Sigmoid colon (tissue), 7 donors: Measurements from ENCODE around the gene OXCT1. TPM values are rescaled to one million over a fixed set of nuclear protein-coding genes. Genes with fewer than 3 reads are reported as not detected.

ENCODE experiments used
- DNase-seq: peaks from one replicate; pipeline ENCODE4 v3.0.0-alpha.2; 2019
- H3K27ac ChIP-seq, 4 donors: fragments of 200-600 bp; sonication (generic); one replicate each; pipeline ENCODE4 v1.5.1; 2016 to 2019; ENCODE audit warnings: mild to moderate bottlenecking in 1 of 4
- H3K27me3 ChIP-seq, 3 donors: fragments of 200-600 bp; sonication (generic); one replicate each; pipeline ENCODE4 v1.5.1; 2019; ENCODE audit warnings: mild to moderate bottlenecking in 1 of 3
- H3K36me3 ChIP-seq, 4 donors: fragments of 200-600 bp; sonication (generic); one replicate each; pipeline ENCODE4 v1.5.1; 2016 to 2019
- H3K4me1 ChIP-seq, 4 donors: fragments of 200-600 bp; sonication (generic); one replicate each; pipeline ENCODE4 v1.5.1; 2017 to 2019
- H3K4me3 ChIP-seq, 4 donors: fragments of 200-600 bp; sonication (generic); one replicate each; pipeline ENCODE4 v1.5.1; 2017 to 2019; ENCODE audit warnings: mild to moderate bottlenecking in 2 of 4, moderate library complexity in 1 of 4
- H3K9me3 ChIP-seq, 4 donors: fragments of 200-600 bp in 3 of 4; sonication (generic) in 3 of 4; one replicate each; pipeline versions ENCODE4 v1.5.1 to v1.6.1; 2013 to 2019
- EP300 ChIP-seq, 4 donors: sonication (generic); formaldehyde crosslinking; IDR thresholded peaks; one replicate each; pipeline ENCODE4 v1.6.1; 2017; ENCODE audit warnings: antibody characterized with exemption in 4 of 4
- POLR2A ChIP-seq, 2 donors: fragments of 450-650 bp; IDR thresholded peaks; one replicate each; pipeline ENCODE4 v1.6.1; 2016; ENCODE audit warnings: antibody characterized with exemption in 2 of 2, mild to moderate bottlenecking in 2 of 2, moderate library complexity in 2 of 2
- POLR2AphosphoS5 ChIP-seq, 4 donors: sonication (generic); formaldehyde crosslinking; IDR thresholded peaks; one replicate each; pipeline ENCODE4 v1.6.1; 2017; ENCODE audit warnings: antibody characterized with exemption in 4 of 4
- WGBS, 2 donors: extraction: QIAGEN DNeasy Blood & Tissue Kit; methylation state at CpG; one replicate each; pipeline ENCODE4 v1.1.7; 2013; 5-methylcytosine and 5-hydroxymethylcytosine counted together
- intact Hi-C: fragments of 100-400 bp; cut with DNase I; formaldehyde crosslinking; loops from one replicate; pipeline ENCODE4 v1.15.1; 2023
- polyA plus RNA-seq, 3 donors: library from polyadenylated mRNA; stranded (reverse); fragments of 200-250 nt; gene quantifications; one replicate each; pipeline ENCODE4 v1.2.3, GENCODE V29; 2013
- total RNA-seq, 4 donors: library from RNA; depleted of rRNA; stranded (reverse); fragments of >200 nt; gene quantifications; one replicate each; pipeline ENCODE4 v1.1.0, GENCODE V29; 2016
- TF ChIP-seq, protein P1 (sequence below), 4 experiments: fragments of 450-650 bp in 3 of 4; fragments of 200-600 bp in 1 of 4; IDR thresholded peaks; one replicate each; pipeline ENCODE4 v1.5.1; 2016 to 2019; ENCODE audit warnings: antibody characterized with exemption in 4 of 4, mild to moderate bottlenecking in 3 of 4, moderate library complexity in 2 of 4
- donor health status: healthy with polysubstance abuse.
- donor health status: Bipolar disorder and iron deficiency.
- donor health status: healthy.

OXCT1 gene
- total and polyA plus RNA-seq, 7 donors: 6.6 to 35.0 (median 26.1) TPM

DNA sequence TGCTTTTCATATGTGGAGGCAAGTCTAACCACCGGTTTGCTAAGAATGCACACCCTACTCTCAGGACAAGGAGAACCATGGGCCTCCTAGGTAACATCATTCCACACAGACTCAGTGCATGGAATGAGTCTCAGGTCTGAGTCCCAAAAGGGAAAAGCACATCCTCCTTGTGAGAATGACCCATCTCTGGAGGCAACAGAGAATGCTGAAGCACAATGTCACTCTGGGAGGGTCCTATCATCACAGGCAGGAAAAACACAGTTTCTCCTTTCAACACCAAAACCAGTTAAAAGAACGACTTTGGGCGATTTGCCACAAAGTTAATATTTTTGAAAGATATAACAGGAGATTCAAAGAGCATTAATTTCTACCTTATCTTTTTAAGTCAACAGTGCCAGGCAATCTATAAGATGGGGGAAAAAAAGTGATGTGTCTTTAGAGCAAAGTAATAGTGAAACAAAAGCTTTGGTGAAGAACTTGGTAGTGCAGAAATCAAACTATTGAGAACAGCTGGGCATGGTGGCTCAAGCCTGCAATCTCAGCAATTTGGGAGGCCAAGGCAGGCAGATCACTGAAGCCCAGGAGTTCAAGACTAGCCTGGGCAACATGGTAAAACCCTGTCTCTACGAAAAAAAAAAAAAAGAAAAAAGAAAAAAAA lies 97.3 kb downstream of the OXCT1 start:
- Histone ChIP-seq H3K36me3 (peaks cover 0 to 4% (median 0%) of the 10 kb centered on the region in 4 donors), H3K4me1 (peaks cover 0 to 13% (median 0%) of the 10 kb centered on the region in 4 donors), H3K27me3 (no peaks in the 10 kb centered on the region), H3K27ac (no peak overlapping the region), H3K9me3 (no peaks in the 10 kb centered on the region), H3K4me3 (no peak overlapping the region)
- WGBS, 2 donors: 86 to 93% methylated on average over 4 of the region's 4 CpGs
- TF ChIP-seq EP300 (IDR thresholded peaks at IDR 0.05) (no peak), POLR2AphosphoS5 (IDR thresholded peaks at IDR 0.05) (no peak), POLR2A (IDR thresholded peaks at IDR 0.05) (no peak)
- TF ChIP-seq, protein P1, sequence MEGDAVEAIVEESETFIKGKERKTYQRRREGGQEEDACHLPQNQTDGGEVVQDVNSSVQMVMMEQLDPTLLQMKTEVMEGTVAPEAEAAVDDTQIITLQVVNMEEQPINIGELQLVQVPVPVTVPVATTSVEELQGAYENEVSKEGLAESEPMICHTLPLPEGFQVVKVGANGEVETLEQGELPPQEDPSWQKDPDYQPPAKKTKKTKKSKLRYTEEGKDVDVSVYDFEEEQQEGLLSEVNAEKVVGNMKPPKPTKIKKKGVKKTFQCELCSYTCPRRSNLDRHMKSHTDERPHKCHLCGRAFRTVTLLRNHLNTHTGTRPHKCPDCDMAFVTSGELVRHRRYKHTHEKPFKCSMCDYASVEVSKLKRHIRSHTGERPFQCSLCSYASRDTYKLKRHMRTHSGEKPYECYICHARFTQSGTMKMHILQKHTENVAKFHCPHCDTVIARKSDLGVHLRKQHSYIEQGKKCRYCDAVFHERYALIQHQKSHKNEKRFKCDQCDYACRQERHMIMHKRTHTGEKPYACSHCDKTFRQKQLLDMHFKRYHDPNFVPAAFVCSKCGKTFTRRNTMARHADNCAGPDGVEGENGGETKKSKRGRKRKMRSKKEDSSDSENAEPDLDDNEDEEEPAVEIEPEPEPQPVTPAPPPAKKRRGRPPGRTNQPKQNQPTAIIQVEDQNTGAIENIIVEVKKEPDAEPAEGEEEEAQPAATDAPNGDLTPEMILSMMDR (IDR thresholded peaks at IDR 0.05): no peak
- intact Hi-C loops: no loop called here
- DNase-seq: no peak

DNA sequence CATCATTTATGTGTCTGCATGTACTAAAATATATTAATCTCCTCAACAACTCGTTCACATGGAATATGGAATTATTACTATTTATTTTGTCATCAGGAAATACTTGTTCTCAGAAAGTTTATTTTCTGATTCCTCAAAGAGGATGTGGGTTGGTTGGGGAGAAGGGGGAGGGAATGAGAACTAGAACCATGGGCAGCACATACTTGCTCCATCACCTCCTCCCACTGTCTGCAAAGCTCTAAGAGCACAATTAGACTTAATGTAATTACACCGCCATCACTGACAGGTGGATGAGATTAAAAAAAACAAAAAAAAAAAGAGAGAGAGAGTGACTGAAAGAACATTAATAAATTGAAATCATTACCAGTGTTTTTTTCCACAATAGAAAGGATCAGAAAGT lies 98.2 kb downstream of the OXCT1 start:
- intact Hi-C loops: no loop called here
- DNase-seq: no peak
- peaks cover 0 to 4% (median 0%) of the 10 kb centered on the region in 4 donors for H3K36me3 ChIP-seq
- TF ChIP-seq POLR2A (IDR thresholded peaks at IDR 0.05) (no peak), EP300 (IDR thresholded peaks at IDR 0.05) (no peak), POLR2AphosphoS5 (IDR thresholded peaks at IDR 0.05) (no peak)
- TF ChIP-seq, protein P1 (IDR thresholded peaks at IDR 0.05): no peak
- H3K4me1 ChIP-seq: peaks cover 0 to 7% (median 0%) of the 10 kb centered on the region in 4 donors
- H3K9me3 ChIP-seq: no peaks in the 10 kb centered on the region
- no peak overlapping the region for H3K27ac ChIP-seq
- 79 to 86% methylated on average over 2 of the region's 2 CpGs for WGBS, 2 donors
- no peaks in the 10 kb centered on the region for H3K27me3 ChIP-seq
- H3K4me3 ChIP-seq: no peak overlapping the region

DNA sequence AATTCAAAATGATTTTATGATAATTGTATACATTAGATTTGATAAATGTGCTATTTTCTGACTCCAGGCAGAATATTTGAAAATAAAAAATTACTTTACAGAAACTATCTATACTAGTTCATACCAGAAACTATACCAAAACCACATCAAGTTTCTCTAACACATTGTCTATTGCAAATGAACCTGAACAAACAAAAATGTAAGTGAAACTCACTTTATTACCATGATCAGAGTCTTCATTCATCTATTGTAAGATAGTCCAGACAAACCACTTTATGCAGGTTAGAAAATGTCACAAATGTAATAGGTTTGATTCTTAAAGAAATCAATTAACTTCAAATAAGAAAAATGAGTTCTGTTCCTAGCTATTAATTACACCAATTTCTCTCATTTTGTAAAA lies 99.4 kb downstream of the OXCT1 start:
- TF ChIP-seq, protein P1 (IDR thresholded peaks at IDR 0.05): no peak
- no peak for TF ChIP-seq EP300 (IDR thresholded peaks at IDR 0.05)
- no peak for TF ChIP-seq POLR2AphosphoS5 (IDR thresholded peaks at IDR 0.05)
- no peak for TF ChIP-seq POLR2A (IDR thresholded peaks at IDR 0.05)
- DNase-seq: no peak
- no peak overlapping the region for H3K27ac ChIP-seq
- no peaks in the 10 kb centered on the region for H3K27me3 ChIP-seq
- no peaks in the 10 kb centered on the region for H3K9me3 ChIP-seq
- H3K4me1 ChIP-seq: peaks cover 0 to under 1% (median 0%) of the 10 kb centered on the region in 4 donors
- no peak overlapping the region for H3K4me3 ChIP-seq
- H3K36me3 ChIP-seq: peaks cover 0 to 4% (median 0%) of the 10 kb centered on the region in 4 donors
- intact Hi-C loops: no loop called here

DNA sequence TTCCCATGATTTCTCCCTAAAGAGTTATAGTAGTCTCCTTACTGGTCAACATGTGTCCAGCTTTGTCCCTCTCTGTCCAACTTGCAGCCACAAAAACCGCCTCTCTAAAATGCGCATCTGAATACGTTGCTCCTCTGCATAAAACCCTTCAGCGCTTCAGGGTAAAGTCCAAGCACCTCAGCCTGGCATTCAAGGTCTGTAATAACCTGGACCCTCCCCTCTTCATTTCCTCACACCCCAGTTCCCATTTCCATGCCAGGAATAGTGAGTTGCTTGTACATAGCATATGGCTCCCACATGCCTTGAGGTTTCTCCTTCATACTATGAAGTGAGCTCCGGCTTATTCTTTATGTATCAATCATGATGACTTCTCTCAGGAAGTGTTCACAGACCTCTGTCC lies 101.5 kb downstream of the OXCT1 start:
- Histone ChIP-seq H3K27ac (no peak overlapping the region), H3K27me3 (no peaks in the 10 kb centered on the region), H3K36me3 (peaks cover 0 to under 1% (median 0%) of the 10 kb centered on the region in 4 donors), H3K4me1 (peaks cover 0 to 2% (median 0%) of the 10 kb centered on the region in 4 donors), H3K9me3 (no peaks in the 10 kb centered on the region), H3K4me3 (no peak overlapping the region)
- intact Hi-C loops: no loop called here
- TF ChIP-seq, protein P1 (IDR thresholded peaks at IDR 0.05): no peak
- no peak for TF ChIP-seq POLR2A (IDR thresholded peaks at IDR 0.05)
- TF ChIP-seq POLR2AphosphoS5 (IDR thresholded peaks at IDR 0.05): no peak
- TF ChIP-seq EP300 (IDR thresholded peaks at IDR 0.05): no peak
- no peak for DNase-seq
- 97 to 98% methylated on average over 5 of the region's 5 CpGs for WGBS, 2 donors

DNA sequence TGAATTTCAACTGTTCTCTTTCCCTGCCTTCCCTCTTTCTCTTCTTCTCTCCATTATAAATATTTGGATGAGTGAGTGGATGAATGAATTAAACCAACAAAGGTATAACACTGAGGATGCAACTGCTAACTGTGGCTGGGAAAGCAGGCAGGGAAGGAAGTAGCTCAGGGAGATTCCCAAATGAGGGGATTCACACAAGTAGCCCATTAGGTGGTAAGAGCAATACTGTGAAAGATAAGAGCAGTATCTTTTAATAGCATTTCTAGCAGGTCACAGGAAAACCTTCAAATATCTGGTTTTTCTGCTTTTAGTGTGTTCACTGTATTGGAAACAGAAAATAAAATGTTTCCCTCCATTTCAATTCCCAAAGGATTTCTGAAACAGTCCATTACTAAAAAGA lies 105.6 kb downstream of the OXCT1 start:
- Histone ChIP-seq H3K4me1 (peaks cover 0 to 13% (median 0%) of the 10 kb centered on the region in 4 donors), H3K27me3 (no peaks in the 10 kb centered on the region), H3K36me3 (peaks cover 0 to 7% (median 3%) of the 10 kb centered on the region in 4 donors), H3K4me3 (no peak overlapping the region), H3K27ac (no peak overlapping the region), H3K9me3 (no peaks in the 10 kb centered on the region)
- no peak for DNase-seq
- intact Hi-C loops: no loop called here
- TF ChIP-seq, protein P1 (IDR thresholded peaks at IDR 0.05): no peak
- TF ChIP-seq POLR2A (IDR thresholded peaks at IDR 0.05) (no peak), POLR2AphosphoS5 (IDR thresholded peaks at IDR 0.05) (no peak), EP300 (IDR thresholded peaks at IDR 0.05) (no peak)
